Inferior parietal cortex (tissue), 1 donor: ENCODE data around the gene OR6A2.
A peak's percentile ranks its signal among the peaks of the same experiment; 100 is the strongest.
"Not testable (repeated sequence)": the region's sequence is repeated elsewhere in the genome, so short reads cannot be mapped to it uniquely, and the experiment has no call there.

Source experiments
- DNase-seq: peaks from one replicate; pipeline ENCODE4 v3.0.0-alpha.2; 2016; ENCODE audit errors: extremely low spot score

The OR6A2 gene

DNA sequence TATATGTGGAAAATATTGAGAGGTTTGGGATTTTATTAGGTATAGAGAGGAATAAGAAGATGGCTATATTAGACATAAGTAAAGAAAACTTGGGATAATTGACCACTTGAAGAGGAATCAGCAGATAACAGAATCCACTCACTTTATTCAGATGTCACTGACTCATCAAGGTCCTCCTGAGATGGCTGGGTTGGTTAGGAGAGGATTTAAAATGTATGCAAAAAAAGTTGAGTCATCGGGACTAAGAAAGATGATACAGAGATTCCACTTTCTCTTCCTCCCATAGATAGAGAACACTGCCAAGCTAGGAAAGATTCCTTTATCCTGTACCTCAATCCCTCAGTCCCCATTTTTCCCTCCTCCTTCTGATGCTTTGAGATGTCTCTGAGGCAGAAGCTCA lies at the start of gene OR6A2:
OR6A2 (minus strand) TSS at position 288 of the 400 bp plus-strand sequence. CDS start 3,981 bp downstream, outside the sequence.
- DNase-seq, result no peak

GRCh38 chr11:6845383-6845782 lies 45.9 kb upstream of the OR6A2 start, which contains the start of gene OR10A5:
Gene OR10A5, plus strand, starts transcription at chr11:6845683. Its CDS starts 0 bp downstream, at chr11:6845683.
- DNase-seq, result no peak

GRCh38 chr11:6844356-6844755 lies 44.9 kb upstream of the OR6A2 start:
- no peak for DNase-seq

DNA sequence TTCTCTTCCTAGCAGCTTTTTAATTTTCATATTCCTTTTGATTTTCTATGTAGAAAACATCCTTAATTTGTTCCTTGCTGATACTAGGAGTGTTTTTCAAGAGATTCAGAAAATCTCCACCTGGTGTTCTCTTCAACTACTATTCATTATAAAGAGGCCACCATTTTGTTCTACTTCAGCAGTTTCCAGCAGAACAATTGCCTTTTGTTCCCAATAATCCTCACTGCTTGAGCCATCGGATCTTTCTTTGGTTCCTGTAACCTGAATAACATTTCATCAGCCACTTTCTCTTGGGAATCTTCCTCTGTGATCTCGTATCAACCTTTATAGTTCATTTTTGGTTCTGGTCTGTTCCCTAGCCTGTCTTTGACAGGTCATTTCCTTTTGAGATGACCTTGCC lies 44.2 kb upstream of the OR6A2 start:
- DNase-seq, result no peak

DNA sequence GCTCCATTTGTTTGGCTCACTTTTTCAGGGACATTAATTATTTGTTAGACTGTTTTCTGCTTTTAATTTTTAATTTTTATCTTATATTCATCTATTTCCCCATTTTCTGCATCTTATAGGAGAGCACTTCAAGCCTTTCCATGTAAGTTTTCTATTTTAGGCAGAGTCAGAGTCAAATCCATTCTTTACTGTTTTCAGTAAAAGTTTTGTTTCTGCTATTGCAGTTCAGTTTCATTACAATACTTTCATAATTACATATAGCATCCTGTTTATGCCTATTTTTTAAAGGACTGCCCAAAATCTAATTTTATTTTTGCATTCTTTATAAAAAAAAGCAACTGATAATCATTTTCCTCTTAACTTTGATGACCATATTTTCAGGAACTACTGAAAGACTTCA lies 42.2 kb upstream of the OR6A2 start:
- no peak for DNase-seq

DNA sequence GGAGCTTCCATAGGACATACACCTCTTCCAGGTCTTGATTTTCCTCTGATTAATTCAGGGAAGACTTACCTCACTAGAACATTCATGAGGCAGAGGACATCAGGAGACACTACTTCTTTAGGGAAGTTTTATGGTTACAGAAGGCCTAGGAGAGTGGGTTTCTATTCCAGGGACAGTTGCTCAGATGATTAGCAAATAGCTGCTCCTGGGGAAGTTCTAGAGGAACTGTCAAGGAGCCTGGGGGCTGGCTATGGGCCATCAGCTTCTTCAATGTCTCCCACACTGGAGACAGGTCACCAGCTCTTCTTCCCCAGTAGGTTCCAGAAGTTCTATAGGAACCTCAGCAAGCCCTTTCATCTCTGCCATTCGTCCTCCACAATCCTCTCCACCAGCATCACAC lies 34.5 kb upstream of the OR6A2 start:
- no peak for DNase-seq

DNA sequence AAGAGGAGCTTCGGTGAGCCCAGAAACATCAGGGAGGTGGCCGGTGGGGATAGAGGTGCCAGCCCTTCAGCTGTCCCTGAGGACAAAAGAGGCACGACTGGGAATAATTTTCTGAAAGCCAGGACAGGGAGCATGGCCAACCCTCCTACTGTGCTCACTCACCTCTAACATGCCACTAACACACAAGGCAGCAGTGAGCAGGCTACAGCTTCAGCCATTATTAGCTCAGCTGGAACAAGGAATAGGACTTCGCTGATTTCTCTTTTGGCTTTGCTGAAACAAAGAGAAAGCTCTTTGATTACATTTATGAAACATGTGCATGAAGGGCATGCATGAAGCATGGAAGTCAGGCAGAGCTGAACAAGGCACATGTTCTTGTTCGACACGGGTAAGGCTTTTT lies 33.9 kb upstream of the OR6A2 start:
- no peak for DNase-seq

GRCh38 chr11:6828103-6828502 lies 28.6 kb upstream of the OR6A2 start:
- DNase-seq, result no peak

- DNase-seq, result no peak
These were observed 25.8 kb upstream of the OR6A2 start for GRCh38 chr11:6825231-6825744.

DNA sequence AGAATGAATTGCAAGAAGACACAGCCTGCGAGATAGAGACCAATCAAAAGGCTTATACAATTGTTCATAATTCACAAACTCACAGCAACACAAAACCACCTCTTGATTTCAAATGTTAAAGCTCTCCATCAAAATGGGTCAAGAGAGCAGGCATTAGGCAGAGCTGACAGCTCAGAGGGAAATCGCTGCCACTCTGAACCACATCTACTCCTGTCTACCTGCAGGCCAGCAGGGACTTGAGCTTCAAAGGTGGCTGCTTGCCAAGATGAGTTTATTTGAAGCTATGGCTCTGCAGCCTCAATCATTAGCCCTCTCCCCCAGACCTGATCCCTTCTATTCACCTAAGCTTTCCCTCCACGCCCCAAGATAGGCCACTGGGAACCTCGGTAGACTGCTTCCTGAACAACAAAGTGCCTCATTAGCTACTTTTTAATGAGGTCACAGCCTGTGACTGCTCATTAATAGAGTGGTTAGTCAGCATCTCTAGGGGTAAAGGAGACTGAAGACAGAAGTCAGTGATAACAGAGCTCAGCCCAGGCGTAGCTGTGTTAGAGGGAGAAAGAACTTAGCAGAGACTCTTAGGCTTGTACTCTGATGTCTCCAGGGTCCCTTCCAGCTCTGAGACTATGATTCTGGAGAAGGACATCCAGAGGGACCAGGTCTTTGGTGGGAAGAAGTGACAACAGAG lies 24.8 kb upstream of the OR6A2 start:
- DNase-seq, result no peak

GRCh38 chr11:6818967-6819366 lies 19.5 kb upstream of the OR6A2 start:
- no peak for DNase-seq

DNA sequence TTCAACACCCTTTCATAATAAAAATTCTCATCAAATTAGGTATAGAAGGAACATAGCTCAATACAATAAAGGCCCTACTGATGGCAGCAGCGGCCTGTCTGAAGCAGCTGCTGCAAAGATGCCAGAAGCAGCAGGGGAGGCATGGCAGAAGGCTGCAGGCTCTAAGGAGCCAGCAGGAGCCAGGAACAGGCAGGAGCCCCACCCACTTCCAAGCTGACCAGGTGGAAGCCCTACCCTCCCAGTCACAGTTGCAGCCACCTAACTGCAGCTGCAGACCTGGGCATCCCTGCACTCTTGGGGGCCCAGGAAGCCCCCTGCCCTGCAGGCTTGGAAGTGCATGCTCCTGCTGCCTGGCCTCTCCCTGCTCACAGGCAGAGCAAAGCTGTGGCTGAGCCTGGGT lies 18.2 kb upstream of the OR6A2 start:
- no peak for DNase-seq

DNA sequence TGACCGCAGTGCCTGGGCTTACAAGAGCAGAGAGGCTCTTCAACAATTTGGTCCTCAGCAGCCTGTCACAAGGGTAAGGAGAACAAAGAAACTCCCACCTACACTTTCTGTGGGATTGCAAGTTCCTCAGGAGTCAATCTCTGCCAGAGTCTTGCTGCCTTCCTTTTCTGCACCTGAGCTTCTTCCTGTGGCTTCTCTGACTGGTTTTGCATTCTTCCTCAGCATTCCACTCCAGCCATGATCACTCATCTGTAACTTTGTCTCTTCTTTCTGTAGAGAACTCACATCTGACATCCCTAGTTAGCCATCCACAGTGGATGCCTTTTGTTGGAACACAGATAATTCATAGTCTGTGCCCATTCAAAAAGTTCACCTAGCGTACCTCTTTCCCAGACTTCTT lies 14.2 kb upstream of the OR6A2 start:
- no peak for DNase-seq

- DNase-seq, result peak; percentile 58
These were observed 13.0 kb upstream of the OR6A2 start for GRCh38 chr11:6812390-6813005.

- DNase-seq, result not testable (repeated sequence)
These were observed 1.6 kb upstream of the OR6A2 start for GRCh38 chr11:6801075-6801474.

GRCh38 chr11:6794639-6795038 lies 4.8 kb downstream of the OR6A2 start:
- DNase-seq, result no peak

- DNase-seq, result no peak
These were observed 8.9 kb downstream of the OR6A2 start for GRCh38 chr11:6790546-6790945.

DNA sequence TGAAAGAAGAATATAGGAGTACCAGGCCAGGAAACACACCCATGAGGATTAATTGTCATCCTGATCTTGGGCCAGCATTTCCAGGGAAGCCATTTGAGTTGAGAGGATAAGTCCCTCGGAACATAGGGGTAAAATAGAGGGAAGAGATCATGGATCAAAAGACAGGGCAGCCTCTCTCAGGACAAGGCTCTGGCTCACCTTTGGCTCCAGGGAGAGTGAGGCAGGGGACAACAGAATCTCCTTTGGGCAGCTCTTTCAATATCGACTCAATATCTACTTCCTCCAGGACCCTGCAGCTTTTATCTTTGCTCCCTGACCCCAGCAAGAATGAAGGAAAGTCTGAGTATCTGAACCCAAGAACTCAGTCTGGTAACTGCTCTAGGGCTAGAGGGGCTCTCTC lies 16.8 kb downstream of the OR6A2 start, which contains the start of gene OR2AG1:
OR2AG1 (plus strand) TSS at position 301 of the 400 bp plus-strand sequence. CDS start 2,018 bp downstream, outside the sequence.
- DNase-seq, result no peak

- DNase-seq, result no peak
These were observed 18.7 kb downstream of the OR6A2 start for GRCh38 chr11:6780829-6781228.

GRCh38 chr11:6778518-6778917 lies 21.0 kb downstream of the OR6A2 start:
- DNase-seq, result no peak

- peak; percentile 15 for DNase-seq
These were observed 27.3 kb downstream of the OR6A2 start, which contains the start of gene OR2AG2 for GRCh38 chr11:6771926-6772893. Gene OR2AG2, minus strand, starts transcription at chr11:6771976. Its CDS starts 3,019 bp downstream, at chr11:6768957.
